ENCODE measurements around the gene PLD5. TPM values are rescaled to one million over a fixed set of nuclear protein-coding genes. Genes with fewer than 3 reads are reported as not detected.

Gene PLD5
- total and polyA plus RNA-seq, 2 of the 13 experiments (the other 11 are each of a cell fraction or from before 2014, with no cell fraction given): not detected

DNA sequence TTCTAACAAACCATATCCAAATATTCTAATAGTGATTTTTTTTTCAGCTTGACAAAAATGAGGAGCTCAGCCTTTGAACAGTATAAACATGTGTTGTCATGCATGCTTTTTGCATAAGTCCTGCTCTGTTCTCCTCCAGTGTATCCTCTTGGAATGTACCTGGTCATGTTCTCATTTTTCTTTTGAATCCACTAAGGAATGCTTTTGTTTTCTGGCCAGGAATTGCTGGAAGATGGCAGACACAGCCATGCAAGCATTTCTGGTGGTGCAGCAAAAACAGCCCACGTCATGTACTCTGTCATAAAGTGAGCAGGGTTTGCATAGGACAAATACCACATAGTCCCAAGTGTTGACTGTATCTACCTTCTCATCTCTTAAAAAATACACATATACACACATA lies 11.5 kb upstream of the PLD5 start:
- intact Hi-C loops (cut with micrococcal nuclease; ENCODE audit: unreplicated experiment): no loop called here
- no peak overlapping the region for H3K27ac ChIP-seq (ENCODE audit: extremely low read length, insufficient read depth, low read length)
- ChIA-PET CTCF (ENCODE audit: low intra/inter-chr PET ratio, low total read pairs) (no interaction called here), POLR2A (no interaction called here)
- FAIRE-seq (no peak), DNase-seq (ENCODE audit: low spot score) (no peak), ATAC-seq (no peak)
- no peak overlapping the region for H3K4me2 ChIP-seq (ENCODE audit: low read depth, low read length)
- no peak overlapping the region for H3K4me3 ChIP-seq (replicated peaks in 1 of 3; ENCODE audit: insufficient read depth in 1 of 3, low read depth in 2 of 3, low read length in 3 of 3)
- no peaks in the 10 kb centered on the region for H4K20me1 ChIP-seq (ENCODE audit: insufficient read depth, low read length)
- H3K79me2 ChIP-seq (ENCODE audit: insufficient read depth, low read length): no peaks in the 10 kb centered on the region
- BruUV-seq (replicated peaks): no TSS peak
- H3K4me1 ChIP-seq (ENCODE audit: insufficient read depth, low read length): no peaks in the 10 kb centered on the region
- H2AFZ ChIP-seq (ENCODE audit: low read length): no peak overlapping the region
- in situ Hi-C loops (cut with HindIII; ENCODE audit: extremely low pct_ligation_motif_present, low pct_unique_long_range_greater_than_20kb): no loop called here
- 0% methylated on average over 1 of the region's 1 CpG for WGBS (ENCODE audit: low lambda C conversion rate)
- no peaks in the 10 kb centered on the region for H3K9me3 ChIP-seq (ENCODE audit: low read length)
- no peak overlapping the region for H3K9ac ChIP-seq (ENCODE audit: insufficient read depth, low read depth, low read length)
- H3K36me3 ChIP-seq (replicated peaks in 1 of 2; ENCODE audit: control insufficient read depth in 1 of 2, insufficient read depth in 2 of 2, low read length in 2 of 2): no peaks in the 10 kb centered on the region
- no peaks in the 10 kb centered on the region; a peak in 1 of 5 replicates for H3K27me3 ChIP-seq (ENCODE audit: control insufficient read depth in 1 of 2, insufficient read depth in 2 of 2, low read length in 2 of 2)
- TF ChIP-seq, protein P1, sequence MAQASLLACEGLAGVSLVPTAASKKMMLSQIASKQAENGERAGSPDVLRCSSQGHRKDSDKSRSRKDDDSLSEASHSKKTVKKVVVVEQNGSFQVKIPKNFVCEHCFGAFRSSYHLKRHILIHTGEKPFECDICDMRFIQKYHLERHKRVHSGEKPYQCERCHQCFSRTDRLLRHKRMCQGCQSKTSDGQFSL (CRISPR knock-in tag; IDR thresholded peaks at IDR 0.05): no peak
- TF ChIP-seq SAP130 (CRISPR knock-in tag; IDR thresholded peaks at IDR 0.05; ENCODE audit: low read depth) (no peak), FOXA3 (CRISPR knock-in tag; IDR thresholded peaks at IDR 0.05) (no peak), ZNF430 (CRISPR knock-in tag; IDR thresholded peaks at IDR 0.05) (no peak)
- TF ChIP-seq, protein P2, sequence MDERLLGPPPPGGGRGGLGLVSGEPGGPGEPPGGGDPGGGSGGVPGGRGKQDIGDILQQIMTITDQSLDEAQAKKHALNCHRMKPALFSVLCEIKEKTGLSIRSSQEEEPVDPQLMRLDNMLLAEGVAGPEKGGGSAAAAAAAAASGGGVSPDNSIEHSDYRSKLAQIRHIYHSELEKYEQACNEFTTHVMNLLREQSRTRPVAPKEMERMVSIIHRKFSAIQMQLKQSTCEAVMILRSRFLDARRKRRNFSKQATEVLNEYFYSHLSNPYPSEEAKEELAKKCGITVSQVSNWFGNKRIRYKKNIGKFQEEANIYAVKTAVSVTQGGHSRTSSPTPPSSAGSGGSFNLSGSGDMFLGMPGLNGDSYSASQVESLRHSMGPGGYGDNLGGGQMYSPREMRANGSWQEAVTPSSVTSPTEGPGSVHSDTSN (CRISPR knock-in tag; IDR thresholded peaks at IDR 0.05): no peak

DNA sequence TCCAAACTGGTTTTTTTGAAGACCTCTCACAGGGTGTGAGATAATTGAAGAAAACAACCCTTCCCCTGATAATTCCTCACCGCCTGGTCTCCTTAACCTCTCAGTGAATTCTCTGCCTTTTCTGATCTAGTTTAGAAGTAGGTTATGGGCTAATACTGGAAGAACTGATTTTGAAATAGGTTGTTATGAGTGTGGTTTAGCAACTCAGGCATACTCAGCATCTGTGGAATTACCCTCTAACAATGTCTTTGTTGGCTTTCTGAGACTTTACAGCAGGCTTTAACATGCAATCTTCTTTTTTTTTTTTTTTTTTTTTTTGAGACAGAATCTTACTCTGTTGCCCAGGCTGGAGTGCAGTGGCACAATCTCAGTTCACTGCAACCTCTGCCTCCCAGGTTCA lies 10.3 kb upstream of the PLD5 start:
- no peak for FAIRE-seq
- Histone ChIP-seq H3K4me2 (ENCODE audit: low read depth, low read length) (no peak overlapping the region), H4K20me1 (ENCODE audit: insufficient read depth, low read length) (no peaks in the 10 kb centered on the region), H3K27ac (ENCODE audit: extremely low read length, insufficient read depth, low read length) (no peak overlapping the region), H3K9me3 (ENCODE audit: low read length) (no peaks in the 10 kb centered on the region), H3K36me3 (replicated peaks in 1 of 2; ENCODE audit: control insufficient read depth in 1 of 2, insufficient read depth in 2 of 2, low read length in 2 of 2) (no peaks in the 10 kb centered on the region), H3K79me2 (ENCODE audit: insufficient read depth, low read length) (no peaks in the 10 kb centered on the region), H3K4me3 (replicated peaks in 1 of 3; ENCODE audit: insufficient read depth in 1 of 3, low read depth in 2 of 3, low read length in 3 of 3) (no peak overlapping the region), H3K4me1 (ENCODE audit: insufficient read depth, low read length) (no peaks in the 10 kb centered on the region), H2AFZ (ENCODE audit: low read length) (no peak overlapping the region), H3K27me3 (ENCODE audit: control insufficient read depth in 1 of 2, insufficient read depth in 2 of 2, low read length in 2 of 2) (no peaks in the 10 kb centered on the region; a peak in 1 of 5 replicates), H3K9ac (ENCODE audit: insufficient read depth, low read depth, low read length) (no peak overlapping the region)
- intact Hi-C loops (cut with micrococcal nuclease; ENCODE audit: unreplicated experiment) (no loop called here), in situ Hi-C loops (cut with HindIII; ENCODE audit: extremely low pct_ligation_motif_present, low pct_unique_long_range_greater_than_20kb) (no loop called here)
- BruUV-seq (replicated peaks): no TSS peak
- DNase-seq (ENCODE audit: low spot score): no peak
- ChIA-PET CTCF (ENCODE audit: low intra/inter-chr PET ratio, low total read pairs) (no interaction called here), POLR2A (no interaction called here)
- 0% methylated on average over 1 of the region's 1 CpG for WGBS (ENCODE audit: low lambda C conversion rate)
- no peak for TF ChIP-seq POLR2A (IDR thresholded peaks at IDR 0.05; ENCODE audit: insufficient read depth in 1 of 2, low read depth in 2 of 2, low read length in 2 of 2)
- no peak for ATAC-seq
